Kidney (tissue), 14 donors: Measurements from ENCODE around the gene MAJIN. TPM values are rescaled to one million over a fixed set of nuclear protein-coding genes. Genes with fewer than 3 reads are reported as not detected.

Experiments
- DNase-seq, 5 donors: peaks; one replicate each; pipeline ENCODE4 v3.0.0-alpha.2; 2013 to 2020
- FAIRE-seq: peaks from 2 replicates; lab custom pipeline; 2012; peaks lifted over from hg19 to GRCh38; lab: Jason Lieb, UNC
- H3K27ac ChIP-seq, 2 donors: one replicate each; pipeline ENCODE4 v1.7.0; 2013; ENCODE audit warnings: low read depth in 2 of 2, low read length in 2 of 2, inconsistent platforms in 1 of 2
- H3K27me3 ChIP-seq: one replicate; pipeline ENCODE4 v1.7.1; 2013; ENCODE audit warnings: low read length, inconsistent platforms; ENCODE audit not compliant: control insufficient read depth, insufficient read depth
- H3K36me3 ChIP-seq, 3 donors: one replicate each; pipeline versions ENCODE4 v1.7.0 to v1.7.1; 2013; ENCODE audit warnings: low read length in 3 of 3, control low read depth in 1 of 3, inconsistent platforms in 1 of 3; ENCODE audit not compliant: insufficient read depth in 3 of 3, control insufficient read depth in 2 of 3
- H3K4me1 ChIP-seq, 3 donors: one replicate each; pipeline versions ENCODE4 v1.7.0 to v1.7.1; 2013; ENCODE audit warnings: low read length in 3 of 3, inconsistent platforms in 1 of 3, low read depth in 1 of 3; ENCODE audit not compliant: control insufficient read depth in 2 of 3, insufficient read depth in 2 of 3
- H3K4me3 ChIP-seq, 3 donors: one replicate each; pipeline versions ENCODE4 v1.7.0 to v1.8.1; 2013; ENCODE audit warnings: low read length in 3 of 3, control low read depth in 1 of 3, inconsistent platforms in 1 of 3
- H3K9ac ChIP-seq, 3 donors: one replicate each; pipeline versions ENCODE4 v1.7.0 to v1.7.1; 2013; ENCODE audit warnings: low read length in 3 of 3, control low read depth in 1 of 3, inconsistent platforms in 1 of 3
- H3K9me3 ChIP-seq, 3 donors: one replicate each; pipeline versions ENCODE4 v1.7.0 to v1.7.1; 2013; ENCODE audit warnings: low read length in 3 of 3, control low read depth in 1 of 3, inconsistent platforms in 1 of 3; ENCODE audit not compliant: control insufficient read depth in 2 of 3, insufficient read depth in 1 of 3
- CTCF ChIP-seq: IDR thresholded peaks from 3 replicates; pipeline ENCODE4 v1.5.1; 2012; ENCODE audit warnings: mild to moderate bottlenecking, moderate library complexity, borderline replicate concordance; ENCODE audit not compliant: insufficient read depth; ENCODE audit errors: extremely low read depth
- intact Hi-C: fragments of 100-400 bp; cut with DNase I; formaldehyde crosslinking; loops from one replicate; pipeline ENCODE4 v1.11.1; 2022
- polyA plus RNA-seq: library from polyadenylated mRNA; stranded (reverse); fragments of 350-450 nt; fragmentation: Illumina TruSeq; extraction: RNeasy Lipid Tissue Mini Kit (QIAGEN cat#74804); gene quantifications from one replicate; pipeline ENCODE4 v1.2.3, GENCODE V29; 2014; ENCODE audit warnings: low read depth, low replicate concordance; ENCODE audit not compliant: insufficient read depth
- total RNA-seq: library from RNA; stranded (reverse); fragmentation: NEBNext Ultra II Directional; extraction: Animal tissue kit (Norgen Biotek cat#: 25700); gene quantifications from one replicate; pipeline ENCODE4 v1.2.1, GENCODE V29; 2021
- donor health status: control.
- donor health status: control.
- donor health status: control.
- donor health status: control.
- donor health status: control.
- donor health status: DM: yes; HTN: yes; CAD: no.
- donor health status: Normal renal cell carcinoma (clear cell type).

Gene MAJIN
- total and polyA plus RNA-seq, 2 donors from 2014 or later: 0.80 TPM; not detected in 1

- no peaks in the 10 kb centered on the region for H3K27me3 ChIP-seq
- no peak overlapping the region for H3K9ac ChIP-seq
- H3K4me3 ChIP-seq: no peak overlapping the region
- peak in 1 of 5 donors; percentile 52 for DNase-seq
- no peak for TF ChIP-seq CTCF
- peaks cover 0 to 2% (median 0%) of the 10 kb centered on the region in 3 donors for H3K4me1 ChIP-seq
- no peak for FAIRE-seq
- H3K9me3 ChIP-seq: no peaks in the 10 kb centered on the region
- no peak overlapping the region for H3K27ac ChIP-seq
- intact Hi-C loops: loop anchor here (10.0 kb wide), 1 partner anchor 64 kb away; the partner anchor contains the start of gene BATF2
- peaks cover 0 to 41% (median 23%) of the 10 kb centered on the region in 3 donors for H3K36me3 ChIP-seq
Observed at GRCh38 chr11:64931290-64931689, 40.6 kb downstream of the MAJIN start.

GRCh38 chr11:64930340-64930739 lies 41.6 kb downstream of the MAJIN start:
- H3K4me3 ChIP-seq: no peak overlapping the region
- no peaks in the 10 kb centered on the region for H3K27me3 ChIP-seq
- no peak for TF ChIP-seq CTCF
- no peak overlapping the region for H3K9ac ChIP-seq
- FAIRE-seq: no peak
- peaks cover 0 to 8% (median 0%) of the 10 kb centered on the region in 3 donors for H3K4me1 ChIP-seq
- H3K27ac ChIP-seq: no peak overlapping the region
- intact Hi-C loops: loop anchor here (10.0 kb wide), 1 partner anchor 64 kb away; the partner anchor contains the start of gene BATF2
- DNase-seq: peak in 1 of 5 donors; percentile 26
- peaks cover 0 to 41% (median 23%) of the 10 kb centered on the region in 3 donors for H3K36me3 ChIP-seq
- H3K9me3 ChIP-seq: no peaks in the 10 kb centered on the region

- Histone ChIP-seq H3K27ac (no peak overlapping the region), H3K27me3 (no peaks in the 10 kb centered on the region), H3K9ac (no peak overlapping the region), H3K9me3 (no peaks in the 10 kb centered on the region), H3K4me3 (no peak overlapping the region), H3K4me1 (peaks cover 0 to 13% (median 0%) of the 10 kb centered on the region in 3 donors), H3K36me3 (peaks cover 0 to 41% (median 23%) of the 10 kb centered on the region in 3 donors)
- intact Hi-C loops: loop anchor here (10.0 kb wide), 1 partner anchor 65 kb away; the partner anchor contains the start of gene BATF2
- no peak for TF ChIP-seq CTCF
- DNase-seq (no peak), FAIRE-seq (no peak)
Observed at GRCh38 chr11:64929625-64930024, 42.3 kb downstream of the MAJIN start.

GRCh38 chr11:64928957-64929356 lies 43.0 kb downstream of the MAJIN start:
- H3K9ac ChIP-seq: no peak overlapping the region
- no peak overlapping the region for H3K27ac ChIP-seq
- FAIRE-seq: no peak
- H3K4me3 ChIP-seq: no peak overlapping the region
- no peak for DNase-seq
- H3K36me3 ChIP-seq: peaks cover 0 to 41% (median 23%) of the 10 kb centered on the region in 3 donors
- H3K9me3 ChIP-seq: no peaks in the 10 kb centered on the region
- H3K4me1 ChIP-seq: peaks cover 0 to 13% (median 0%) of the 10 kb centered on the region in 3 donors
- no peak for TF ChIP-seq CTCF
- intact Hi-C loops: no loop called here
- no peaks in the 10 kb centered on the region for H3K27me3 ChIP-seq
